Measurements from ENCODE around the gene NEK7. TPM values are rescaled to one million over a fixed set of nuclear protein-coding genes. Genes with fewer than 3 reads are reported as not detected.

The NEK7 gene
- total and polyA plus RNA-seq, 2 of the 8 experiments (the other 6 are each of a cell fraction or from before 2014, with no cell fraction given), result 5.1 to 10.0 TPM

- TF ChIP-seq EP300 (IDR thresholded peaks at IDR 0.05; ENCODE audit: borderline replicate concordance in 1 of 2, low read depth in 2 of 2, low read length in 2 of 2) (no peak), CHD2 (IDR thresholded peaks at IDR 0.05; ENCODE audit: low read length) (no peak)
Observed at GRCh38 chr1:198267056-198267455, 110.3 kb downstream of the NEK7 start (continued).

All from H1 (cell line).